Pulmonary artery endothelial cell (primary cell): ENCODE results near the gene SPATA31E1. TPM values are rescaled to one million over a fixed set of nuclear protein-coding genes. Genes with fewer than 3 reads are reported as not detected.
"Not testable (repeated sequence)": the region's sequence is repeated elsewhere in the genome, so short reads cannot be mapped to it uniquely, and the experiment has no call there.

Source experiments
- DNase-seq: peaks from one replicate; pipeline ENCODE4 v3.0.0-alpha.2; 2011; ENCODE audit warnings: low read depth, low spot score
- total RNA-seq: library from RNA; depleted of rRNA; stranded (reverse); fragments of >200 nt; gene quantifications from 2 replicates; pipeline ENCODE4 v1.2.3, GENCODE V29; 2014

The SPATA31E1 gene
- not detected in 2 replicates for total RNA-seq

- DNase-seq = no peak
Measured at GRCh38 chr9:87882627-87883026, at the start of gene SPATA31E1. Gene SPATA31E1, plus strand, starts transcription at chr9:87882877. Its CDS starts 15 bp downstream, at chr9:87882892.

- no peak for DNase-seq
Measured at GRCh38 chr9:87834357-87834756, 48.3 kb upstream of the SPATA31E1 start.

- DNase-seq = no peak
Measured at GRCh38 chr9:87836536-87836935, 46.1 kb upstream of the SPATA31E1 start.

GRCh38 chr9:87836951-87837705 is 45.5 kb upstream of the SPATA31E1 start:
- no peak for DNase-seq

- no peak for DNase-seq
Measured at GRCh38 chr9:87840134-87840533, 42.5 kb upstream of the SPATA31E1 start.

- no peak for DNase-seq
Measured at GRCh38 chr9:87842878-87843585, 39.6 kb upstream of the SPATA31E1 start.

- DNase-seq = no peak
Measured at GRCh38 chr9:87844506-87844905, 38.2 kb upstream of the SPATA31E1 start.

GRCh38 chr9:87847817-87848216 is 34.9 kb upstream of the SPATA31E1 start:
- not testable (repeated sequence) for DNase-seq

GRCh38 chr9:87849144-87849758 is 33.4 kb upstream of the SPATA31E1 start:
- DNase-seq = no peak

GRCh38 chr9:87850391-87850790 is 32.3 kb upstream of the SPATA31E1 start:
- no peak for DNase-seq

- not testable (repeated sequence) for DNase-seq
Measured at GRCh38 chr9:87851186-87851585, 31.5 kb upstream of the SPATA31E1 start.

- no peak for DNase-seq
Measured at GRCh38 chr9:87853302-87853701, 29.4 kb upstream of the SPATA31E1 start.

- no peak for DNase-seq
Measured at GRCh38 chr9:87853876-87854579, 28.6 kb upstream of the SPATA31E1 start.

GRCh38 chr9:87854580-87854955 is 28.1 kb upstream of the SPATA31E1 start:
- no peak for DNase-seq

- DNase-seq = no peak
Measured at GRCh38 chr9:87855061-87855460, 27.6 kb upstream of the SPATA31E1 start.

GRCh38 chr9:87857141-87857947 is 25.3 kb upstream of the SPATA31E1 start:
- no peak for DNase-seq

GRCh38 chr9:87857948-87858335 is 24.7 kb upstream of the SPATA31E1 start:
- no peak for DNase-seq

- DNase-seq = no peak
Measured at GRCh38 chr9:87859137-87859536, 23.5 kb upstream of the SPATA31E1 start.

- no peak for DNase-seq
Measured at GRCh38 chr9:87859786-87860185, 22.9 kb upstream of the SPATA31E1 start.

- DNase-seq = no peak
Measured at GRCh38 chr9:87861332-87861731, 21.3 kb upstream of the SPATA31E1 start.
